ENCODE measurements around the gene CNGA2.

DNA sequence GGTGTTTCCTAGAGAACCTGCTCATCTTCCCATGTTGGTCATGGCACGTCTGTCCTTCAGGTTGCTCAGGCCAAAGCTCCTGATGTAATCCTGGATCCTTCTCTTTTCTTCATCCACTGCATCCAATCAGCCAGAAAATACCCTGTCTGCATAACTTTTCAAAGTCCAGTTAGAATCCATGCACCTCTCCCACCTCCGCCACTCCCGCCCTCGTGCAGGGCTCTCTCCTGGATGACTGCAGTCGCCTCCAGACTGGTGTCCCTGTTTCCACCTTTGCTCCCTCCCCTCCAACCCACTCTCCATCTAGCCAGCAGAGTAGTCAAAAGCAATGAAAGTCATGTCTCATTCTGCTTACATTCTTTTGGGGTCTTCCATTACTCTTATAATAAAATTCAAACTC, 16.0 kb downstream of the CNGA2 start:
- TF ChIP-seq, protein P1, sequence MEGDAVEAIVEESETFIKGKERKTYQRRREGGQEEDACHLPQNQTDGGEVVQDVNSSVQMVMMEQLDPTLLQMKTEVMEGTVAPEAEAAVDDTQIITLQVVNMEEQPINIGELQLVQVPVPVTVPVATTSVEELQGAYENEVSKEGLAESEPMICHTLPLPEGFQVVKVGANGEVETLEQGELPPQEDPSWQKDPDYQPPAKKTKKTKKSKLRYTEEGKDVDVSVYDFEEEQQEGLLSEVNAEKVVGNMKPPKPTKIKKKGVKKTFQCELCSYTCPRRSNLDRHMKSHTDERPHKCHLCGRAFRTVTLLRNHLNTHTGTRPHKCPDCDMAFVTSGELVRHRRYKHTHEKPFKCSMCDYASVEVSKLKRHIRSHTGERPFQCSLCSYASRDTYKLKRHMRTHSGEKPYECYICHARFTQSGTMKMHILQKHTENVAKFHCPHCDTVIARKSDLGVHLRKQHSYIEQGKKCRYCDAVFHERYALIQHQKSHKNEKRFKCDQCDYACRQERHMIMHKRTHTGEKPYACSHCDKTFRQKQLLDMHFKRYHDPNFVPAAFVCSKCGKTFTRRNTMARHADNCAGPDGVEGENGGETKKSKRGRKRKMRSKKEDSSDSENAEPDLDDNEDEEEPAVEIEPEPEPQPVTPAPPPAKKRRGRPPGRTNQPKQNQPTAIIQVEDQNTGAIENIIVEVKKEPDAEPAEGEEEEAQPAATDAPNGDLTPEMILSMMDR (conservative IDR thresholded peaks at IDR 0.05; ENCODE audit: low read depth, low read length), result no peak
- no peak for TF ChIP-seq POLR2A (IDR thresholded peaks at IDR 0.05; ENCODE audit: low read depth, low read length)
- TF ChIP-seq RAD21 (IDR thresholded peaks at IDR 0.05; ENCODE audit: low read length), result no peak

All from IMR-90 (cell line).